Hypothalamus (tissue), 51 donors: ENCODE measurements around the gene CAMLG.

ENCODE experiments used
- DNase-seq, 51 donors: peaks; one replicate each; lab custom pipeline; 2025; lab: John Stamatoyannopoulos, UW

Gene CAMLG

DNA sequence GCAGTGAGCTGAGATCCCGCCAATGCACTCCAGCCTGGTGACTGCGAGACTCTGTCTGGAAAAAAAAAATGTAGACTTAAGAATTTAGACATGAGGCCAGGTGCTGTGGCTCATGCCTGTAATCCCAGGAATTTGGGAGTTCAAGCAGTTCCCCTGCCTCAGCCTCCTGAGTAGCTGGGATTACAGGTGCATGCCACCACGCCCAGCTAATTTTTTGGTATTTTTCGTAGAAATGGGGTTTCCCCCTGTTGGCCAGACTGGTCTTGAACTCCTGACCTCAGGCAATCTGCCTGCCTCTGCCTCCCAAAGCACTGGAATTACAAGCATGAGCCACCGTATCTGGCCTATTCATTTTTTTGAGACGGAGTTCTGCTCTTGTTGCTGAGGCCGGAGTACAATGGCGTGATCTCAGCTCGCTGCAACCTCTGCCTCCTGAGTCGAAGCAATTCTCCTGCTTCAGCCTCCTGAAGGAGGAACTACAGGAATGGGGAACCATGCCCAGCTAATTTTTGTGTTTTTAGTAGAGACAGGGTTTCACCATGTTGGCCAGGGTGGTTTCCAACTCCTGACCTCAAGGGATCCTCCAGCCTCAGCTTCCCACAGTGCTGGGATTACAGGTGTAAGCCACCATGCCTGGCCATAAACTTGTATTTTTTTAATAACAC is 34.2 kb downstream of the CAMLG start:
- DNase-seq: no peak

GRCh38 chr5:134777366-134777765 is 39.0 kb downstream of the CAMLG start:
- DNase-seq: no peak

- no peak for DNase-seq
These were observed 46.0 kb downstream of the CAMLG start for GRCh38 chr5:134784241-134784920.

DNA sequence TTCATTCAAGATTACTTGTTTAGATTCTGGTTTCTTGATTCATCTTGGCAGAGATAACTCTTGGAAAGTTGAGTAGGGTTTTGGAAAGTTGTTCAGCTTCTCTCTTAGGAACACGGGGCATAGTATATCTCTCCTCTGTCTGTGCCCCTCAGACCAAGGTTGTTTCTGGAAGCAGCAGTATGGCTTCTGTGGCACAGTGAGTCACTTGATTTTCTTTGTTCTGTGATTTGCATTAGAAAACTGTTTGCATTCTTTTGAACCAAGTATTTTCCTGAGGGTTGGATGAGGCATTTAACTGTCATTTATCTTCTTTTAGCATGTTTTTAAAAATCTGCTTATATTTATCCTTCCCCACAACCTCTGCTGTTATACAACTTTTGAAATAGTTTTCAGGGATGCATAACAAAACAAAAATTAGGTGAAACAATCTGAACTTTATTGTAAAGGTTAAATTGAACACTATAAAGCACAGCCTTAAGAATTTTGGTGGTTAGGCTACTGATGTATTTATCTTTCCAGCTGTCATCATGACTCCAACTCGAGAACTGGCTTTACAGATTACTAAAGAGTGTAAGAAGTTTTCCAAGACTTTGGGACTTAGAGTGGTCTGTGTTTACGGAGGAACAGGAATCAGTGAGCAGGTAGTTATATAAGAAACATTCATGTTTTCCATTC is 46.7 kb downstream of the CAMLG start:
- no peak for DNase-seq

GRCh38 chr5:134787692-134788091 is 49.3 kb downstream of the CAMLG start:
- DNase-seq: no peak

GRCh38 chr5:134791580-134791979 is 53.2 kb downstream of the CAMLG start:
- DNase-seq: no peak

DNA sequence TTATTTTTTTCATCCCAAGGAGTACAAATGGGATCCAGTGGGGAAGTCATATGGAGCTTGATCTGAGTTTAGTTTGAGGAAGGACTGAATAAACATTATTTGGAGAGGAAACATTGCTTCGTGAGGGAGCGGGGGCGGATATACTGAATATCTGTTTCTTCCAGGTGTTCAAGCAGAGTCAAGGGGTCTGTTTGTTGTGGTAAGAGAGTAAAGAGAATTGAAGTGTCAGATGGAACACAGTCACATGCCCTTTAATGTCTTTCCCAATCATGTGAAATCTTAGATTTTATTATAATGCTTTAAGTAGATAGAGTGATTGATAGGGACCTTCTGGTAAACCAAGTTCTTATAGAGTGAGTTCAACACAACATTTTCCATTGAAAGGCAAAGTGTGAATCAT is 53.9 kb downstream of the CAMLG start:
- DNase-seq: no peak

GRCh38 chr5:134793111-134793510 is 54.8 kb downstream of the CAMLG start:
- DNase-seq: no peak

- DNase-seq: no peak
These were observed 55.7 kb downstream of the CAMLG start for GRCh38 chr5:134794082-134794481.

- DNase-seq: no peak
These were observed 56.5 kb downstream of the CAMLG start for GRCh38 chr5:134794819-134795218.

- DNase-seq: no peak
These were observed 60.1 kb downstream of the CAMLG start for GRCh38 chr5:134798468-134798867.
